Measurements from ENCODE around the gene BATF3. TPM values are rescaled to one million over a fixed set of nuclear protein-coding genes. Genes with fewer than 3 reads are reported as not detected.

BATF3 gene
- polyA plus RNA-seq, 1 of the 3 experiments (the other 2 are of a cell fraction): 0.76 TPM

GRCh38 chr1:212696721-212697331 lies 2.8 kb downstream of the BATF3 start:
- H3K79me2 ChIP-seq (ENCODE audit: insufficient read depth): no peaks in the 10 kb centered on the region
- peaks cover 0 to 25% of the 10 kb centered on the region in 2 experiments; a peak in 2 of 4 replicates for H3K4me1 ChIP-seq (ENCODE audit: control insufficient read depth in 1 of 2, insufficient read depth in 2 of 2, low read depth in 1 of 2, low read length in 1 of 2)
- H3K9me2 ChIP-seq: no peaks in the 10 kb centered on the region
- DNase-seq: no peak
- peaks cover 11% of the 10 kb centered on the region for H3F3A ChIP-seq (replicated peaks; ENCODE audit: insufficient read depth)
- no peak overlapping the region for H3K9ac ChIP-seq
- TF ChIP-seq ZBTB33 (IDR thresholded peaks at IDR 0.05; ENCODE audit: borderline replicate concordance, low read depth) (no peak), ELF1 (IDR thresholded peaks at IDR 0.05) (no peak), NRF1 (IDR thresholded peaks at IDR 0.05; ENCODE audit: low read depth, low read length) (no peak), JUND (IDR thresholded peaks at IDR 0.05) (no peak), CTCF (IDR thresholded peaks at IDR 0.05) (no peak), SMC3 (IDR thresholded peaks at IDR 0.05; ENCODE audit: low read depth, low read length) (no peak), FOXM1 (IDR thresholded peaks at IDR 0.05; ENCODE audit: low read depth) (no peak), YY1 (IDR thresholded peaks at IDR 0.05; ENCODE audit: low read depth) (no peak), IRF3 (IDR thresholded peaks at IDR 0.05; ENCODE audit: low read depth, low read length) (no peak), RFX5 (IDR thresholded peaks at IDR 0.05; ENCODE audit: low read length) (no peak), TEAD4 (IDR thresholded peaks at IDR 0.05; ENCODE audit: borderline replicate concordance, insufficient read depth) (no peak), RXRA (IDR thresholded peaks at IDR 0.05; ENCODE audit: borderline replicate concordance, low read depth) (no peak), EP300 (IDR thresholded peaks at IDR 0.05; ENCODE audit: borderline replicate concordance in 1 of 2, low read depth in 1 of 2, low read length in 1 of 2) (no peak), FOSL2 (IDR thresholded peaks at IDR 0.05; ENCODE audit: borderline replicate concordance, low read depth) (no peak), USF1 (IDR thresholded peaks at IDR 0.05; ENCODE audit: borderline replicate concordance, low read depth) (no peak), TAF1 (IDR thresholded peaks at IDR 0.05; ENCODE audit: borderline replicate concordance, low read depth, low read length) (no peak), EZH2phosphoT487 (IDR thresholded peaks at IDR 0.05; ENCODE audit: borderline replicate concordance, low read depth) (no peak), CHD2 (IDR thresholded peaks at IDR 0.05; ENCODE audit: low read length, partially characterized antibody) (no peak)
- H3K9me3 ChIP-seq: no peaks in the 10 kb centered on the region
- no peak overlapping the region for H3K27ac ChIP-seq (ENCODE audit: low read depth in 2 of 2, low read length in 1 of 2)
- no peak overlapping the region for H2AFZ ChIP-seq (ENCODE audit: low read depth)
- ChIA-PET POLR2A (no interaction called here), CTCF (interaction anchor here (0.7 to 1.5 kb wide), 4 partner anchors 52 to 235 kb away, joined by 3 to 4 read pairs (median 3); no protein-coding TSS in a partner anchor)
- H3K4me2 ChIP-seq: no peak overlapping the region
- 75% methylated on average over 11 of the region's 13 CpGs for WGBS (ENCODE audit: low lambda C conversion rate)
- peaks cover 46% of the 10 kb centered on the region for H3K27me3 ChIP-seq (ENCODE audit: insufficient read depth)
- H4K20me1 ChIP-seq (ENCODE audit: insufficient read depth): no peaks in the 10 kb centered on the region
- no peaks in the 10 kb centered on the region for H3K36me3 ChIP-seq (replicated peaks in 1 of 2; ENCODE audit: control insufficient read depth in 1 of 2, insufficient read depth in 2 of 2, low read length in 1 of 2)
- H3K4me3 ChIP-seq (ENCODE audit: low read depth in 2 of 2, low read length in 1 of 2): no peak overlapping the region
